ENCODE results near the gene DLST. TPM values are rescaled to one million over a fixed set of nuclear protein-coding genes. Genes with fewer than 3 reads are reported as not detected.

DLST gene
- total RNA-seq, 1 experiment from 2014 or later = 68.8 TPM

GRCh38 chr14:74886001-74886400 is 4.3 kb downstream of the DLST start:
- ATAC-seq (no peak), DNase-seq (ENCODE audit: low read depth, low spot score) (no peak)
- in situ Hi-C loops (cut with HindIII; ENCODE audit: low pct_unique_long_range_greater_than_20kb, low sequenced_read_pairs) (no loop called here), intact Hi-C loops (cut with micrococcal nuclease; ENCODE audit: unreplicated experiment) (no loop called here)
- ChIA-PET CTCF (interaction anchor here (0.6 kb wide), 1 partner anchor 133 kb away, joined by 7 read pairs; no protein-coding TSS in a partner anchor), POLR2A (no interaction called here)
- no TSS peak for BruUV-seq (replicated peaks)
- Histone ChIP-seq H3K27me3 (ENCODE audit: control insufficient read depth, insufficient read depth, low read length) (no peaks in the 10 kb centered on the region), H3K4me1 (ENCODE audit: control insufficient read depth, insufficient read depth, low read length) (peaks cover 18% of the 10 kb centered on the region), H3K36me3 (ENCODE audit: control insufficient read depth, insufficient read depth, low read length) (peaks cover 4% of the 10 kb centered on the region), H3K4me3 (ENCODE audit: low read depth in 2 of 2, low read length in 2 of 2) (no peak overlapping the region), H3K9me3 (ENCODE audit: control insufficient read depth, insufficient read depth, low read depth, low read length) (no peaks in the 10 kb centered on the region), H3K27ac (ENCODE audit: low read length) (no peak overlapping the region)
- no peak for TF ChIP-seq SIN3A (IDR thresholded peaks at IDR 0.05; ENCODE audit: borderline replicate concordance, insufficient read depth, low read depth, low read length)
- no peak for TF ChIP-seq REST (IDR thresholded peaks at IDR 0.05; ENCODE audit: insufficient read depth in 1 of 2, low read depth in 2 of 2, low read length in 1 of 2)
- no peak for TF ChIP-seq TCF7L2 (IDR thresholded peaks at IDR 0.05; ENCODE audit: low read depth, low read length)

- DNase-seq (ENCODE audit: low read depth, low spot score) = no peak
- ChIA-PET POLR2A (interaction anchor here (0.5 kb wide), 1 partner anchor 9 kb away, joined by 5 read pairs; no protein-coding TSS in a partner anchor), CTCF (no interaction called here)
- TF ChIP-seq SIN3A (IDR thresholded peaks at IDR 0.05; ENCODE audit: borderline replicate concordance, insufficient read depth, low read depth, low read length) = no peak
- H3K9me3 ChIP-seq (ENCODE audit: control insufficient read depth, insufficient read depth, low read depth, low read length) = no peaks in the 10 kb centered on the region
- H3K4me3 ChIP-seq (ENCODE audit: low read depth in 2 of 2, low read length in 2 of 2) = no peak overlapping the region
- H3K4me1 ChIP-seq (ENCODE audit: control insufficient read depth, insufficient read depth, low read length) = peaks cover 11% of the 10 kb centered on the region
- no peaks in the 10 kb centered on the region for H3K27me3 ChIP-seq (ENCODE audit: control insufficient read depth, insufficient read depth, low read length)
- BruUV-seq (replicated peaks) = no TSS peak
- peaks cover 17% of the 10 kb centered on the region for H3K36me3 ChIP-seq (ENCODE audit: control insufficient read depth, insufficient read depth, low read length)
- intact Hi-C loops (cut with micrococcal nuclease; ENCODE audit: unreplicated experiment) = no loop called here
- no peak; the same call in 1 of the 2 replicates for ATAC-seq
- in situ Hi-C loops (cut with HindIII; ENCODE audit: low pct_unique_long_range_greater_than_20kb, low sequenced_read_pairs) = no loop called here
- no peak overlapping the region for H3K27ac ChIP-seq (ENCODE audit: low read length)
These were observed 6.7 kb downstream of the DLST start for GRCh38 chr14:74888164-74889158.

- peaks cover 5% of the 10 kb centered on the region for H3K4me1 ChIP-seq (ENCODE audit: control insufficient read depth, insufficient read depth, low read length)
- DNase-seq (ENCODE audit: low read depth, low spot score) = no peak
- H3K4me3 ChIP-seq (ENCODE audit: low read depth in 2 of 2, low read length in 2 of 2) = no peak overlapping the region
- in situ Hi-C loops (cut with HindIII; ENCODE audit: low pct_unique_long_range_greater_than_20kb, low sequenced_read_pairs) (no loop called here), intact Hi-C loops (cut with micrococcal nuclease; ENCODE audit: unreplicated experiment) (no loop called here)
- BruUV-seq (replicated peaks) = no TSS peak
- no peaks in the 10 kb centered on the region for H3K27me3 ChIP-seq (ENCODE audit: control insufficient read depth, insufficient read depth, low read length)
- peaks cover 23% of the 10 kb centered on the region for H3K36me3 ChIP-seq (ENCODE audit: control insufficient read depth, insufficient read depth, low read length)
- ChIA-PET POLR2A (no interaction called here), CTCF (interaction anchor here (1.0 kb wide), 1 partner anchor 29 kb away, joined by 3 read pairs; no protein-coding TSS in a partner anchor)
- ATAC-seq = no peak
- H3K27ac ChIP-seq (ENCODE audit: low read length) = no peak overlapping the region
- no peaks in the 10 kb centered on the region for H3K9me3 ChIP-seq (ENCODE audit: control insufficient read depth, insufficient read depth, low read depth, low read length)
- TF ChIP-seq POLR2AphosphoS5 (IDR thresholded peaks at IDR 0.05; ENCODE audit: low read depth, low read length) (no peak), TCF7L2 (IDR thresholded peaks at IDR 0.05; ENCODE audit: low read depth, low read length) (no peak), SIN3A (IDR thresholded peaks at IDR 0.05; ENCODE audit: borderline replicate concordance, insufficient read depth, low read depth, low read length) (no peak), CTCF (IDR thresholded peaks at IDR 0.05) (no peak), REST (IDR thresholded peaks at IDR 0.05; ENCODE audit: insufficient read depth in 1 of 2, low read depth in 2 of 2, low read length in 1 of 2) (no peak)
These were observed 8.5 kb downstream of the DLST start for GRCh38 chr14:74890262-74890661.
